WTC11 (cell line): ENCODE data around the gene SERPINE2. TPM values are rescaled to one million over a fixed set of nuclear protein-coding genes. Genes with fewer than 3 reads are reported as not detected.
A peak's percentile ranks its signal among the peaks of the same experiment; 100 is the strongest.

Experiments used
- CREM ChIP-seq: sonication (generic); formaldehyde crosslinking; IDR thresholded peaks from 2 replicates; pipeline ENCODE4 v1.8.1; 2022; ENCODE audit warnings: mild to moderate bottlenecking, missing genetic modification reagents, moderate library complexity
- ELF4 ChIP-seq: sonication (generic); formaldehyde crosslinking; IDR thresholded peaks from 2 replicates; pipeline ENCODE4 v1.8.1; 2022; ENCODE audit warnings: low read depth, mild to moderate bottlenecking, moderate library complexity, missing genetic modification reagents
- GTF2I ChIP-seq: fragments of 250-450 bp; sonication (Bioruptor Pico); conservative IDR thresholded peaks from 2 replicates; pipeline ENCODE4 v1.4.0; 2021; ENCODE audit warnings: mild to moderate bottlenecking
- JAZF1 ChIP-seq: fragments of 250-450 bp; sonication (Bioruptor Pico); IDR thresholded peaks from 2 replicates; pipeline ENCODE4 v1.9.0; 2021; ENCODE audit warnings: moderate library complexity, mild to moderate bottlenecking, inconsistent platforms
- KAT7 ChIP-seq: sonication (generic); formaldehyde crosslinking; IDR thresholded peaks from 2 replicates; pipeline ENCODE4 v1.8.1; 2023; ENCODE audit warnings: missing genetic modification reagents, mild to moderate bottlenecking, borderline replicate concordance
- NFATC4 ChIP-seq: fragments of 250-450 bp; sonication (Bioruptor Pico); IDR thresholded peaks from 2 replicates; pipeline ENCODE4 v1.9.0; 2021; ENCODE audit warnings: mild to moderate bottlenecking
- NFE2L1 ChIP-seq: sonication (generic); formaldehyde crosslinking; IDR thresholded peaks from 2 replicates; pipeline ENCODE4 v1.8.1; 2023; ENCODE audit warnings: missing genetic modification reagents
- OVOL2 ChIP-seq: fragments of 250-450 bp; sonication (Bioruptor Pico); IDR thresholded peaks from 2 replicates; pipeline ENCODE4 v1.9.0; 2021; ENCODE audit warnings: mild to moderate bottlenecking, borderline replicate concordance
- RORB ChIP-seq: fragments of 250-450 bp; sonication (Bioruptor Pico); IDR thresholded peaks from 2 replicates; pipeline ENCODE4 v1.9.0; 2021; ENCODE audit warnings: mild to moderate bottlenecking
- ZNF232 ChIP-seq: sonication (generic); formaldehyde crosslinking; IDR thresholded peaks from 2 replicates; pipeline ENCODE4 v1.8.0; 2022; ENCODE audit warnings: mild to moderate bottlenecking, missing genetic modification reagents
- ZNF263 ChIP-seq: sonication (generic); formaldehyde crosslinking; IDR thresholded peaks from 2 replicates; pipeline ENCODE4 v1.8.1; 2022; ENCODE audit warnings: low read depth, mild to moderate bottlenecking, moderate library complexity, missing genetic modification reagents
- ZNF671 ChIP-seq: fragments of 250-450 bp; sonication (Bioruptor Pico); IDR thresholded peaks from 2 replicates; pipeline ENCODE4 v1.8.0; 2021; ENCODE audit warnings: mild to moderate bottlenecking
- total RNA-seq: library from RNA; stranded (reverse); gene quantifications from 3 replicates; pipeline ENCODE4 v1.2.3, GENCODE V29; 2021
- TF ChIP-seq, protein P1 (sequence below): sonication (generic); formaldehyde crosslinking; IDR thresholded peaks from 2 replicates; pipeline ENCODE4 v1.8.0; 2023; ENCODE audit warnings: mild to moderate bottlenecking, missing genetic modification reagents
- TF ChIP-seq, protein P2 (sequence below): sonication (generic); formaldehyde crosslinking; IDR thresholded peaks from 2 replicates; pipeline ENCODE4 v1.8.1; 2022; ENCODE audit warnings: mild to moderate bottlenecking, moderate library complexity, missing genetic modification reagents
- TF ChIP-seq, protein P3 (sequence below): sonication (generic); formaldehyde crosslinking; conservative IDR thresholded peaks from 2 replicates; pipeline ENCODE4 v1.8.1; 2023; ENCODE audit warnings: mild to moderate bottlenecking, low read depth, missing genetic modification reagents, moderate library complexity
- TF ChIP-seq, protein P4 (sequence below): fragments of 250-450 bp; sonication (Bioruptor Pico); IDR thresholded peaks from 2 replicates; pipeline ENCODE4 v1.9.0; 2021; ENCODE audit warnings: moderate library complexity, mild to moderate bottlenecking, inconsistent platforms, borderline replicate concordance
- TF ChIP-seq, protein P5 (sequence below): sonication (generic); formaldehyde crosslinking; IDR thresholded peaks from 2 replicates; pipeline ENCODE4 v1.8.1; 2023; ENCODE audit warnings: mild to moderate bottlenecking, missing genetic modification reagents, moderate library complexity
- TF ChIP-seq, protein P6 (sequence below): sonication (generic); formaldehyde crosslinking; IDR thresholded peaks from 2 replicates; pipeline ENCODE4 v1.8.0; 2022; ENCODE audit warnings: mild to moderate bottlenecking, missing genetic modification reagents
- TF ChIP-seq, protein P7 (sequence below): sonication (generic); formaldehyde crosslinking; IDR thresholded peaks from 2 replicates; pipeline ENCODE4 v1.8.0; 2022; ENCODE audit warnings: mild to moderate bottlenecking, missing genetic modification reagents
- TF ChIP-seq, protein P8 (sequence below): sonication (generic); formaldehyde crosslinking; IDR thresholded peaks from 2 replicates; pipeline ENCODE4 v1.8.1; 2023; ENCODE audit warnings: mild to moderate bottlenecking, moderate library complexity, missing genetic modification reagents
- TF ChIP-seq, protein P9 (sequence below): fragments of 200-600 bp; IDR thresholded peaks from 2 replicates; pipeline ENCODE4 v1.8.0; 2022; ENCODE audit warnings: antibody characterized with exemption
- TF ChIP-seq, protein P10 (sequence below): sonication (generic); formaldehyde crosslinking; IDR thresholded peaks from 2 replicates; pipeline ENCODE4 v1.8.0; 2022; ENCODE audit warnings: mild to moderate bottlenecking, missing genetic modification reagents

SERPINE2 gene
- total RNA-seq, 1 experiment from 2014 or later = 60.4 TPM

DNA sequence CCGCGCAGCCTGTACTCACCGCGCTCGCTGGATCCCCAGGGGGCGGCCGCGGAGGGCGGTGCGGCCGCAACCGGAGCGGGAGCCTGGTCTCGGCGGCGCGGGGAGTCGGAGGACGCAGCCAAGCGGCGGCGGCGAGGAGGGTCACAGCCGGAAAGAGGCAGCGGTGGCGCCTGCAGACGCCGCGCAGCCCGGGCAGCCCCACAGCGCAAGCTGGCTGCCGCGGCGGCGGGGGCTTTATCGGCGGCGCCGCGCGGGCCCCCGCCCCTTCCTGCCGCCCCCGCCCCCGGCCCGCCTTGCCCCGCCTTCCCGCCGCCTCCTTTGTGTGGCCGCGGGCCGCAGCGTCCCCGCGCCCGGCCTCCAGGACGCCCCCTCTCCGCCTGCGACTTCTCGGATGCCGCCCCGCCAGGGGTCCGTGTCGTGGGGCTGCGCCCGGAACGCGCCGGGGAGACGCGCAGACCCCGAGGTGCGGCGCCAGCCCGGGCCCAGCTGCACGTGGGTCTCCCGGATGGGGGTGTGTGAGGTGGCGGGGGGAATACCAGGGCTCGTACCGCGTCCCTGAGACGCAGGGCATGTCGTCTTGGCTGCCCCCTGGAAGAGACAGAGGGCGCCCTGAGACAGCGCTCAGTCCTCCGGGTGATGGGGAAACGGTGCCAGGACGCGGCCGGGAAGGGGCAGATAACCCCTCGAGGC is at the start of gene SERPINE2 (continued):
- TF ChIP-seq, protein P1, sequence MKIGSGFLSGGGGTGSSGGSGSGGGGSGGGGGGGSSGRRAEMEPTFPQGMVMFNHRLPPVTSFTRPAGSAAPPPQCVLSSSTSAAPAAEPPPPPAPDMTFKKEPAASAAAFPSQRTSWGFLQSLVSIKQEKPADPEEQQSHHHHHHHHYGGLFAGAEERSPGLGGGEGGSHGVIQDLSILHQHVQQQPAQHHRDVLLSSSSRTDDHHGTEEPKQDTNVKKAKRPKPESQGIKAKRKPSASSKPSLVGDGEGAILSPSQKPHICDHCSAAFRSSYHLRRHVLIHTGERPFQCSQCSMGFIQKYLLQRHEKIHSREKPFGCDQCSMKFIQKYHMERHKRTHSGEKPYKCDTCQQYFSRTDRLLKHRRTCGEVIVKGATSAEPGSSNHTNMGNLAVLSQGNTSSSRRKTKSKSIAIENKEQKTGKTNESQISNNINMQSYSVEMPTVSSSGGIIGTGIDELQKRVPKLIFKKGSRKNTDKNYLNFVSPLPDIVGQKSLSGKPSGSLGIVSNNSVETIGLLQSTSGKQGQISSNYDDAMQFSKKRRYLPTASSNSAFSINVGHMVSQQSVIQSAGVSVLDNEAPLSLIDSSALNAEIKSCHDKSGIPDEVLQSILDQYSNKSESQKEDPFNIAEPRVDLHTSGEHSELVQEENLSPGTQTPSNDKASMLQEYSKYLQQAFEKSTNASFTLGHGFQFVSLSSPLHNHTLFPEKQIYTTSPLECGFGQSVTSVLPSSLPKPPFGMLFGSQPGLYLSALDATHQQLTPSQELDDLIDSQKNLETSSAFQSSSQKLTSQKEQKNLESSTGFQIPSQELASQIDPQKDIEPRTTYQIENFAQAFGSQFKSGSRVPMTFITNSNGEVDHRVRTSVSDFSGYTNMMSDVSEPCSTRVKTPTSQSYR (CRISPR knock-in tag) = no peak
- TF ChIP-seq, protein P2, sequence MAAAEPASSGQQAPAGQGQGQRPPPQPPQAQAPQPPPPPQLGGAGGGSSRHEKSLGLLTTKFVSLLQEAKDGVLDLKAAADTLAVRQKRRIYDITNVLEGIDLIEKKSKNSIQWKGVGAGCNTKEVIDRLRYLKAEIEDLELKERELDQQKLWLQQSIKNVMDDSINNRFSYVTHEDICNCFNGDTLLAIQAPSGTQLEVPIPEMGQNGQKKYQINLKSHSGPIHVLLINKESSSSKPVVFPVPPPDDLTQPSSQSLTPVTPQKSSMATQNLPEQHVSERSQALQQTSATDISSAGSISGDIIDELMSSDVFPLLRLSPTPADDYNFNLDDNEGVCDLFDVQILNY (CRISPR knock-in tag) = peak; percentile 89
- TF ChIP-seq ZNF232 (CRISPR knock-in tag) (no peak), ZNF671 (no peak), KAT7 (CRISPR knock-in tag) (peak; percentile 24; the same call in 1 of the 2 replicates), GTF2I (CRISPR knock-in tag) (no peak), CREM (CRISPR knock-in tag) (0 out of 2 replicates have a peak, but pooled peaks have one; percentile 51), OVOL2 (CRISPR knock-in tag) (no peak), NFE2L1 (no peak), RORB (no peak), ELF4 (CRISPR knock-in tag) (0 out of 2 replicates have a peak, but pooled peaks have one; percentile 33), NFATC4 (CRISPR knock-in tag) (no peak), JAZF1 (CRISPR knock-in tag) (no peak), ZNF263 (CRISPR knock-in tag) (no peak)
- TF ChIP-seq, protein P3, sequence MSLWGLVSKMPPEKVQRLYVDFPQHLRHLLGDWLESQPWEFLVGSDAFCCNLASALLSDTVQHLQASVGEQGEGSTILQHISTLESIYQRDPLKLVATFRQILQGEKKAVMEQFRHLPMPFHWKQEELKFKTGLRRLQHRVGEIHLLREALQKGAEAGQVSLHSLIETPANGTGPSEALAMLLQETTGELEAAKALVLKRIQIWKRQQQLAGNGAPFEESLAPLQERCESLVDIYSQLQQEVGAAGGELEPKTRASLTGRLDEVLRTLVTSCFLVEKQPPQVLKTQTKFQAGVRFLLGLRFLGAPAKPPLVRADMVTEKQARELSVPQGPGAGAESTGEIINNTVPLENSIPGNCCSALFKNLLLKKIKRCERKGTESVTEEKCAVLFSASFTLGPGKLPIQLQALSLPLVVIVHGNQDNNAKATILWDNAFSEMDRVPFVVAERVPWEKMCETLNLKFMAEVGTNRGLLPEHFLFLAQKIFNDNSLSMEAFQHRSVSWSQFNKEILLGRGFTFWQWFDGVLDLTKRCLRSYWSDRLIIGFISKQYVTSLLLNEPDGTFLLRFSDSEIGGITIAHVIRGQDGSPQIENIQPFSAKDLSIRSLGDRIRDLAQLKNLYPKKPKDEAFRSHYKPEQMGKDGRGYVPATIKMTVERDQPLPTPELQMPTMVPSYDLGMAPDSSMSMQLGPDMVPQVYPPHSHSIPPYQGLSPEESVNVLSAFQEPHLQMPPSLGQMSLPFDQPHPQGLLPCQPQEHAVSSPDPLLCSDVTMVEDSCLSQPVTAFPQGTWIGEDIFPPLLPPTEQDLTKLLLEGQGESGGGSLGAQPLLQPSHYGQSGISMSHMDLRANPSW (CRISPR knock-in tag) = no peak
- TF ChIP-seq, protein P4, sequence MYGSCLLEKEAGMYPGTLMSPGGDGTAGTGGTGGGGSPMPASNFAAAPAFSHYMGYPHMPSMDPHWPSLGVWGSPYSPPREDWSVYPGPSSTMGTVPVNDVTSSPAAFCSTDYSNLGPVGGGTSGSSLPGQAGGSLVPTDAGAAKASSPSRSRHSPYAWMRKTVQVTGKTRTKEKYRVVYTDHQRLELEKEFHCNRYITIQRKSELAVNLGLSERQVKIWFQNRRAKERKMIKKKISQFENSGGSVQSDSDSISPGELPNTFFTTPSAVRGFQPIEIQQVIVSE (CRISPR knock-in tag) = no peak
- TF ChIP-seq, protein P5, sequence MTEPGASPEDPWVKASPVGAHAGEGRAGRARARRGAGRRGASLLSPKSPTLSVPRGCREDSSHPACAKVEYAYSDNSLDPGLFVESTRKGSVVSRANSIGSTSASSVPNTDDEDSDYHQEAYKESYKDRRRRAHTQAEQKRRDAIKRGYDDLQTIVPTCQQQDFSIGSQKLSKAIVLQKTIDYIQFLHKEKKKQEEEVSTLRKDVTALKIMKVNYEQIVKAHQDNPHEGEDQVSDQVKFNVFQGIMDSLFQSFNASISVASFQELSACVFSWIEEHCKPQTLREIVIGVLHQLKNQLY (CRISPR knock-in tag) = 0 out of 2 replicates have a peak, but pooled peaks have one; percentile 66
- TF ChIP-seq, protein P6, sequence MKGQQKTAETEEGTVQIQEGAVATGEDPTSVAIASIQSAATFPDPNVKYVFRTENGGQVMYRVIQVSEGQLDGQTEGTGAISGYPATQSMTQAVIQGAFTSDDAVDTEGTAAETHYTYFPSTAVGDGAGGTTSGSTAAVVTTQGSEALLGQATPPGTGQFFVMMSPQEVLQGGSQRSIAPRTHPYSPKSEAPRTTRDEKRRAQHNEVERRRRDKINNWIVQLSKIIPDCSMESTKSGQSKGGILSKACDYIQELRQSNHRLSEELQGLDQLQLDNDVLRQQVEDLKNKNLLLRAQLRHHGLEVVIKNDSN (CRISPR knock-in tag) = no peak
- TF ChIP-seq, protein P7, sequence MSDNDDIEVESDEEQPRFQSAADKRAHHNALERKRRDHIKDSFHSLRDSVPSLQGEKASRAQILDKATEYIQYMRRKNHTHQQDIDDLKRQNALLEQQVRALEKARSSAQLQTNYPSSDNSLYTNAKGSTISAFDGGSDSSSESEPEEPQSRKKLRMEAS = peak; percentile 79; the same call in 1 of the 2 replicates
- TF ChIP-seq, protein P8, sequence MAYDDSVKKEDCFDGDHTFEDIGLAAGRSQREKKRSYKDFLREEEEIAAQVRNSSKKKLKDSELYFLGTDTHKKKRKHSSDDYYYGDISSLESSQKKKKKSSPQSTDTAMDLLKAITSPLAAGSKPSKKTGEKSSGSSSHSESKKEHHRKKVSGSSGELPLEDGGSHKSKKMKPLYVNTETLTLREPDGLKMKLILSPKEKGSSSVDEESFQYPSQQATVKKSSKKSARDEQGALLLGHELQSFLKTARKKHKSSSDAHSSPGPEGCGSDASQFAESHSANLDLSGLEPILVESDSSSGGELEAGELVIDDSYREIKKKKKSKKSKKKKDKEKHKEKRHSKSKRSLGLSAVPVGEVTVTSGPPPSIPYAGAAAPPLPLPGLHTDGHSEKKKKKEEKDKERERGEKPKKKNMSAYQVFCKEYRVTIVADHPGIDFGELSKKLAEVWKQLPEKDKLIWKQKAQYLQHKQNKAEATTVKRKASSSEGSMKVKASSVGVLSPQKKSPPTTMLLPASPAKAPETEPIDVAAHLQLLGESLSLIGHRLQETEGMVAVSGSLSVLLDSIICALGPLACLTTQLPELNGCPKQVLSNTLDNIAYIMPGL (CRISPR knock-in tag) = peak; percentile 97
- TF ChIP-seq, protein P9, sequence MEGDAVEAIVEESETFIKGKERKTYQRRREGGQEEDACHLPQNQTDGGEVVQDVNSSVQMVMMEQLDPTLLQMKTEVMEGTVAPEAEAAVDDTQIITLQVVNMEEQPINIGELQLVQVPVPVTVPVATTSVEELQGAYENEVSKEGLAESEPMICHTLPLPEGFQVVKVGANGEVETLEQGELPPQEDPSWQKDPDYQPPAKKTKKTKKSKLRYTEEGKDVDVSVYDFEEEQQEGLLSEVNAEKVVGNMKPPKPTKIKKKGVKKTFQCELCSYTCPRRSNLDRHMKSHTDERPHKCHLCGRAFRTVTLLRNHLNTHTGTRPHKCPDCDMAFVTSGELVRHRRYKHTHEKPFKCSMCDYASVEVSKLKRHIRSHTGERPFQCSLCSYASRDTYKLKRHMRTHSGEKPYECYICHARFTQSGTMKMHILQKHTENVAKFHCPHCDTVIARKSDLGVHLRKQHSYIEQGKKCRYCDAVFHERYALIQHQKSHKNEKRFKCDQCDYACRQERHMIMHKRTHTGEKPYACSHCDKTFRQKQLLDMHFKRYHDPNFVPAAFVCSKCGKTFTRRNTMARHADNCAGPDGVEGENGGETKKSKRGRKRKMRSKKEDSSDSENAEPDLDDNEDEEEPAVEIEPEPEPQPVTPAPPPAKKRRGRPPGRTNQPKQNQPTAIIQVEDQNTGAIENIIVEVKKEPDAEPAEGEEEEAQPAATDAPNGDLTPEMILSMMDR = no peak
- TF ChIP-seq, protein P10, sequence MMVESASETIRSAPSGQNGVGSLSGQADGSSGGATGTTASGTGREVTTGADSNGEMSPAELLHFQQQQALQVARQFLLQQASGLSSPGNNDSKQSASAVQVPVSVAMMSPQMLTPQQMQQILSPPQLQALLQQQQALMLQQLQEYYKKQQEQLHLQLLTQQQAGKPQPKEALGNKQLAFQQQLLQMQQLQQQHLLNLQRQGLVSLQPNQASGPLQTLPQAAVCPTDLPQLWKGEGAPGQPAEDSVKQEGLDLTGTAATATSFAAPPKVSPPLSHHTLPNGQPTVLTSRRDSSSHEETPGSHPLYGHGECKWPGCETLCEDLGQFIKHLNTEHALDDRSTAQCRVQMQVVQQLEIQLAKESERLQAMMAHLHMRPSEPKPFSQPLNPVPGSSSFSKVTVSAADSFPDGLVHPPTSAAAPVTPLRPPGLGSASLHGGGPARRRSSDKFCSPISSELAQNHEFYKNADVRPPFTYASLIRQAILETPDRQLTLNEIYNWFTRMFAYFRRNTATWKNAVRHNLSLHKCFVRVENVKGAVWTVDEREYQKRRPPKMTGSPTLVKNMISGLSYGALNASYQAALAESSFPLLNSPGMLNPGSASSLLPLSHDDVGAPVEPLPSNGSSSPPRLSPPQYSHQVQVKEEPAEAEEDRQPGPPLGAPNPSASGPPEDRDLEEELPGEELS (CRISPR knock-in tag) = no peak
